GM18870 (cell line): Measurements from ENCODE around the gene STIM2.
A peak's percentile ranks its signal among the peaks of the same experiment; 100 is the strongest.

ENCODE experiments used
- ATAC-seq: cut with Tn5 transposase; IDR thresholded peaks from one replicate; pipeline ENCODE4 v1.9.1; 2021; ENCODE audit warnings: moderate library complexity; ENCODE audit not compliant: unreplicated experiment

Gene STIM2

DNA sequence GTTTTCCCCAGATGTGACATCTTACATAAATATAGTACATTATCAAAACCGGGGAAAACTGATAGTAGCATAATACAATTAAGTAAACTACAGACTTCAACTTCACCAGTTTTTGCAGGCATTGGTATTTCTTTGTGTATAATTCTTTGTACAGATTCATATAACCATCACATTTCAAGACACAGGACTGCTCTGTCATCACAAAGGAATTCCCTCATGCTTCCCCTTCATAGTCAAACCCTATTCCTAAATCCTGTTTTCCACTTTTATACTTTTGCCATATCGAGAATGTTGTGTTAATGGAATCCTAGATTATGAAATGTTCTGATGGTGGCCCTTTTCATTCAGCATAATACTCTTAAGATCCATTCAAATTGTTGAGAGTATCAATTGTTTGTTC is 36.0 kb downstream of the STIM2 start:
- no peak for ATAC-seq

DNA sequence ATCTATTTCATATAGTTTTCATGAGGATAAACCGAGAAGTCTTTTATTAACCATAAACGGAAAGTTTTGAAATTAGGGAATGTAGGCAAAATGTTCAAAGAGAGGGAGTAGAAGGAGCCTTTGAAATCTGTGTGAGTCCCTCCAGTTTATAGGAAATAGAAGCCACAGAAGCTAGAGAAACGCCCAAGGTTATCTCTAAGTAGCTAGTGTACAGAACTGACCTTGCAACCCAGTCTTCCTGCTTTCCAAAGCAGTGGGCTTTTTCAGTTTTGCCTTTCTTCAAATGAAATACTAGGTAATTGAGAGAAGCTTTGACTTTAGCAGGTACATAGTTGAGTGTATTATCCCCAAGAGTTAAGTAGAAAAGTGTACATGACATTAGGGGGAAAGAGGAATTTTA is 39.4 kb downstream of the STIM2 start:
- ATAC-seq: no peak

DNA sequence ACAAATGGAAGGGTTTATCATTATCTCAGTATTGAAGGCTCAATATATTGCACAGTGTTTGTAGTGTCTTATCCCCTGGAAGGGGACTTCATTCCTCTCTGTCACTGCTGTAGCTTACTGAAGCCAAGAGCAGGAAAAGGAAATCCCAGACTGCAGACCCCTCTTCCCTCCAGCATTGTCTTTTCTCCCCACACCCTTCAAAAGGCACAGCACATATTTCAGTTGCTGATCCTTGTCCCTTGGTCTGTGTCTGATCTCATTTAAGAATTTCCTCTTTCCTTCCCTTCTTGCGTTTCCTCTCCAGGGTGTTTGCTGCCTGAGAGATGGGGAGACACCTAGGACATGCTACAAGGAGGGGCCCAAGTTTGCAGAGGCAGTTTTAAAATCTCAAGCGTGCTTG is 40.1 kb downstream of the STIM2 start:
- no peak for ATAC-seq

GRCh38 chr4:26905172-26905571 is 44.5 kb downstream of the STIM2 start:
- ATAC-seq: no peak

DNA sequence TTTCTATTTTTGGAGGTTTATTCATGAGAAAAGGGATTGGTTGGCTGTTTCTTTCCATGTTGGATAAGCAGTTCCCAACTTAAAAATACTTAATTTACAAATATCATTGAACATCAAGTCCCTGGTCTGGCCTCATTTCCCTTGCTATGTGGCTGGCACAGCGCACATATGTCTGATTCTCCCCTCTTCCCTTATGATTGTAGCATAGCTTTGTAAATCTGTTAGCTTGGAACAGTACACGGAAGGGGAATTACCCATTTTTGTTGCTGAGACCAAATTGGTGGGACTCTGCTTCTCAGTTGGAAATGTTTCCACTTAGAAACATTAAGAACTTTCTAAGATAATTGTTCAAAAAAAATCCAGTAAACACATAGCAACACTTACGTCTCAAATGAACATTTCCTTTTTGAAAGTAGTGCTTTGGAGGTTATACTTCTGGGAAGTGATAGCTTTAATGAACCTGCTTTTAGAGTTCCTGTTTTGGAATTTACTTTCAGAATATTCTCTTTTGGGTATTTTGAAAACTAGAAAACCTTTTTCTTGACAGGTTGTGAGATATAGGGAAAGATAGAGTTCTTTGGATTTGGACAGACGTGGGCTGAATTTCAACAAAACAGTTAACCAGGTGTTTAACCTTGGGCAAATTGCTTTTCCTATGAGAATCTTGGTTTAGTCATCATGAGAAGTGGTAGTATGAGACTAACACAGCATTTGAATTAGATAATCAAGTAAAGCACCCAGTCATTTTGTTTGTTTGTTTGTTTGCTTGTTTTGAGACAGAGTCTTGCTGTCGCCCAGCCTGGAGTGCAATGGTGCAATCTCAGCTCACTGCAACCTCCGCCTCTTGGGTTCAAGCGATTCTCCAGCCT is 47.3 kb downstream of the STIM2 start:
- peak; percentile 57 for ATAC-seq

- ATAC-seq: no peak
Measured at GRCh38 chr4:26909369-26909768, 48.7 kb downstream of the STIM2 start.

DNA sequence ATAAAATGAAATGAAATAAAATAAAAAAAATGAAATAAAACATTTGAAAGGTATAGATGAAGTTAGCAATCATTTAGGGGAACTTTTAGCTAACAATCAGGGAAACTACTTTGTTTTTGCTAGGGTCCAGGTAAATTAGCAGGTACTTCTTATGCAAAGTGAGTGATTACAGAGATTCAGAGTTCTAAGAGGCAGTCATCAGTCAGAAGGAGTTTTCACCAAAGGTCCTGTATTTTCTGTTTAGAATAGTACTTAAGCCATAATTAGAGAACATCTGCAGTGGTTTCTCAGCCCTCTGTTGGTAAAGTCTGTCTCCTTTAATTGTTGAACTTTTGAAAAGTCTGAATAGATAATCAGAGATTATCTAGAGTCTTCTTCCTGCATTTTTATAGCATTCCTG is 50.6 kb downstream of the STIM2 start:
- no peak for ATAC-seq

DNA sequence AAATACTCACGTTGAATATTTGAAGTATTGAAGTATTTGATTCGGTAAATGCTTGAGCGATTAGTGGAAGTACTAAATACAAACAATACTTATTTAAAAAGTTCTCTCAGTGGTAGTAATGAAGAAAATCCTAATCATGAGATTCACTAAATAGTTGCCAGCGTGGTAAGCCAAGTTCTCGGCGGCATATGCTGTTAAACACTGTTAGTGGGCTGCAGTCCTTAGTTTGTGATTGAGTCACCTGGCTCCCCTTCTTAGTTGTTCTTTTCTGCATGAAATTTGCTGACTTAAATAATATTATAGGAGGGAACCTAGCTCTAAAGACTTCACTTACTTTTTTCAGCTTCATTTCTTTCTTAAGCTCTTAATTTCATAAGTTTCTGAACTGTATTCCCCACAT is 51.4 kb downstream of the STIM2 start:
- no peak for ATAC-seq

DNA sequence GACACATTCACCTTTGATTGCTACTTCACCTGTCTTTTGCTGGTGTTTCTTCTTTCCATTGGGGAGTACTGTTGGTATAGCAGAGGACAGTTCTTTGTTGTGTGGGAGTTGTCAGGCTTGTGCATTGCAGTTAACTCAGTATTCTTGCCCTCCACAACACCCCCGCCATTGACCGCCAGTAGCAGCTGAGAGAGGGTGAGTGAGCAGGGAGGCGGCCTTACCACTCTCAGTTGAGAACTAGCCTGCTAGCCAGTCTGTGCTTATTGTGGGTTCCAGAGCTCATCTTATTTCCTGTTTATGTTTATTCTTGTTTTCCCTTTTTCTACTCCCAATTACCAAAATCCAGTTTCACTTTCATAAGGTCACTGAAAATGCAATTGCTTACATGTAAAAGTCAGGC is 52.2 kb downstream of the STIM2 start:
- ATAC-seq: peak; percentile 50

- no peak for ATAC-seq
Measured at GRCh38 chr4:26916195-26916594, 55.6 kb downstream of the STIM2 start.

DNA sequence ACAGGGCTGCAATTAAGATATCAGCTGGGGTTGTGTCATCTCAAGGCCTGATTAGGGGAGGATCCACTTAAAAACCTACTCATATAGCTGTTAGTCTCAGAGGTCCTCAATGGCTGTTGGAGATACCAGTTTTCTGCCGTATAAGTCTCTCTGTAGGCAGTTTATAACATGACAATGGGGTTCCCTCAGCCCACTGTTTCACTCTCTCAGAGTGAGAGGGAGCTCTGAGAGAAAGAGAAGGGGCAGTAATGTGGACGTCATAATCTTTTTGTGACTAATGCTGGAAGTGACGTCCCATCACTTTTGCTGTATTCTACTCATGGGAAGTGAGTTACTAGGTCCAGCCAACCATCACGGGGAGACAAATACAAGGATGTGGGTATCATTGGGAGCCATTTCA is 70.3 kb downstream of the STIM2 start:
- no peak for ATAC-seq

DNA sequence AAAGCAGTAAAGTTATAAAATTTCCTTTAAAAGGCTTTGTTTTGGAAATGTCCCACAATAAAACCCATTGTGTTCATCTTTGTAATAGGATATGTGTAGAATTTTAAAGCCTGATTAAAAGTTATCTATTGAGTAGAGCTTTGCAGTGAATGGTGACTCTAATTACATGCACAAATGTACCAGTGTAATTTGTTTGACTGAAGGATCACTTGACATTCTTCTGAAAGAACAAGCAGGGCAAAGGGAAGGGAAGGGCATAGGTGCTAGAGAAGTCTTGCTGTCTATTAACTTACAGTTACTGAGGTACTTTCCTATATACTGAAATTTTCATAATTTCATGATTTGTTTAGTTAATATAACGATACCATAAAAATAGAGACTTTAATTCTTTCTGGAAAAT is 70.8 kb downstream of the STIM2 start:
- no peak for ATAC-seq

DNA sequence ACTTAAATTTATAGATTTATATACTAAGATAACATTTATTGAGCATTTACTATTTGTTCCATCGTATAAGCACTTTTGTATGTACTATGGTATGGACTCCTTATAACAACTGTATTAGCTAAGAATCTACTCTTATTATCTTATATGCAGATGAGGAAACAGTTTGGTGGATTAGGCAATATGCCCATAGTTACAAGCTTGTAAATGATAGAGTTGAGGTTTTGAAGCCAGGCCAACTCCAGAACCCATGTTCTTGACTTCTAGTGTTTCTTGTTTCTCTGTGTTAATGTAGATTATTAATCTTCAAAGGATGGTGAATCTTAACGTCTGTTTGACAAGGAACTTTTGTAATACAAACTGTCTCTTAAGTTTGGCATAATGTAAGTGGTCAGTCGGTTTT is 71.3 kb downstream of the STIM2 start:
- ATAC-seq: no peak

DNA sequence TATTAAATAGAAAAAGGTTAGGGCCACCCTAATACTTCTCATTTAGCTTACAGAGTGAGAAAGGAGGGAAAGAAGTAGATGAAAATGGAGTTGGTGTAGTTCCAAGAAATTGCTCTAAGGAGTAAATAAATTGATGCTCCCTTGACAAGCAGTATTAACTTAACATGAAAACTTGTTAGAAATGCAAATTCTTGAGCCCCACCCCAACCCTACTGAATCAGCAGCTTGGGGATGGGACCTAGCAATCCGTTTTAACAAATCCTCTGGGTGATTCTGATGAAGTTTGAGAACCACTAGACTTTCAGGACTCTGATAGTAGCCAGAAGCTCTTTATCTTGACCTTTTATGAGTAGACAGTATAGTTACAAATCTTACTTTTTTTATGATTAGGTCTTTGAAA is 74.8 kb downstream of the STIM2 start:
- ATAC-seq: no peak

DNA sequence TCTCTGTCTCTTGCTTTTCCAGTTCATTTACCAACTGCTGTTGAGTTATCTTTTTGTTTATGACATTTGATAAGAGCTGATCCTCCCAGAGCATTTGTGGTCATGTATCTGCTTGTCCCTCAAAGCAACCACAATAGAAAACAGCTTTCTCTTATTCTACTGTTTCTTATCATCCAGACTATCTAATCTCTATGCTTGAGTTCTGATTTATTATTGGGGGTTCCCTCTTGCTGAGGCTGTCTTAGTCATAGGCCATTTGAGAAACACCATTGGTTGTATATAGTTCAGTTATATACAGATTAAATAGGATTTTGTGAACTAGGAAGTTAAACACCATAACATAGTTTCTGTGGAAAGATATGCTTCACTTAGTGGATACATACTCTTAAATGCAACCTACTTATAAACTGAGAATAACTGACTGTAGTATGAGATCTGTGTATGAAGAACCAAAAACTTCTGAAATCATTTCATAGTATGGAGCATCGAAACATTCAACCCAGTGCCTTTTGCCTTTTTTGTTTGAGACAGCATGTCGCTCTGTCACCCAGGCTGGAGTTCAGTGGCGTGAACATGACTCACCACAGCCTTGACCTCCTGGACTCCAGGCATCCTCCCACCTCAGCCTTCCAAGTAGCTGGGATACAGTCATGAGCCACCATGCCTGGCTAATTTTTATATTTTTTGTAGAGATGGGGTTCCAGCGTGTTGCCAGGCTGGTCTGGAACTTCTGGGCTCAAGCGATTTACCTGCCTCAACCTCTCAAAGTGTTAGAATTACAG is 75.8 kb downstream of the STIM2 start:
- no peak for ATAC-seq

GRCh38 chr4:26937139-26937538 is 76.5 kb downstream of the STIM2 start:
- no peak for ATAC-seq

DNA sequence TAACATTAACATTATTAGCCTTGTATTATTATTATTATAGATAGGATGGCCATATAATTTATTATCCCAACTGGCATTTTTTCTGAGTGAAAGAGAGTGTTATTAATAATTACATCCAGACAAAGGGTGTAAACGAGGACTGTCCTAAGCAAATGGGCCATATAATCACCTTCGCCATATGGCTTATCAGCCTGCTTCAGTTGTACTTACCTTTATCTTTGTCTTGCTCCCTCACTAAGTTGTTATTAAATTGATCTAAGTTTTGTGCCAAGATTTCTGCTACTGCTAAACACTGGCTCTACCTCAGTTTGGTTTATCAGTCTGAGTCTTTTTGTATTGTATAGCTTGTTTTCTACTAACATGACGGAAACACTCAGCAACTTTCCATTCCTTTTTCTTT is 76.9 kb downstream of the STIM2 start:
- no peak for ATAC-seq

DNA sequence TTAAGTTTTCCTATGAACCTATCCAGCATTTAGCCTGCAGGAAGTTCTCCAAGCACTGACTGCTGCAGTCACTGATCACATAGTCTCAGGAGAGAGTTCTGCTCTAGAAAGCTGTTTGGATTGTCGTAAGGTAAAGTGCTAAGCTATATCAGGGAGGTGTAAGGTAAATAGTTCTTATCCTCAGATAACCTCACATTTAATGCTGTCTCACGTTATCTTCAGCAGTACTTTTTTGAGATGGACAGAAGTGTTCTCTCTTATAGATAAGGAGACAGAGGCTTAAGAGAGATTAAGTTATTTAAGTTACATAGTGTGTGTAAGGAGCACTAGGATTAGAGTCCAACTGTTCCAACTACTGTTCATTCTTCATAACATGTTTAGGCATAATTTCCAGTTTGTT is 77.9 kb downstream of the STIM2 start:
- ATAC-seq: no peak

- no peak for ATAC-seq
Measured at GRCh38 chr4:26941951-26942350, 81.3 kb downstream of the STIM2 start.

DNA sequence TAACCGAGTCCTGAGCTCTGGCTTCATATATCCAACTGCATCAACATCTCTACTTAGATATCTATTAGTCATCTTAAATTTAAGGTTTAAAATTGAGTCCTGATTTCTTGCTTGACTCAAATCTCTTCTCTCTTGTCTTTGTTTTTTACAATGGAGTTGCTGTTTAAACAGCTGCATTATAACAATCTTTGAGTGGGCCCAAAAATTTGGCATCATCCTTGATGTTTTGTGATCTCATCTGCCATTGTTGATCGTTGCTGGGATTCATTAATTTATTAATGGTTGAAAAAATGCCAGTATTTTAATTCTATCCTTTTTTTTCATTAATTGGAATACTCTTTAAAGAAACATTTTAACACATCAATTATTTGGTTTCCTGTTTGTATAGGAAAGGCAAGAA is 82.2 kb downstream of the STIM2 start:
- no peak for ATAC-seq

GRCh38 chr4:26943391-26943790 is 82.8 kb downstream of the STIM2 start:
- ATAC-seq: no peak

DNA sequence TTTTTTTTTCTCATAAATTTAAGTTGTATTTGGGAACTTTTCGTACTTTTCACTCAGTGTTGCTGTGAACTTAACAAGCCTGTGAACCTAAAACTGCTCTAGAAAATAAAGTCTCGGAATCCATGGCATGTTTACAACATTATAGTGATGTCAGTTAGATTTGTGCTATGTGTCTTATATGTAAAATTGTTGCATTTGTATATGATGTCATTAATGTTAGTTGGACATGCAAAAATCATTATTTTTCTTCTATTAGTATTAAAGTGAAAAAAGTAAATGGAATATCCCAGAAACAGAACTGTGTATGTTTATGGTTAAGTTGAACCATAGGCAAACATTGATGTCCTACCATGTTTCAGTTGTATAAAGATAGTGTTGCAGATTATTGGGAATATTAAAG is 85.2 kb downstream of the STIM2 start:
- no peak for ATAC-seq
